OCI-M2 (cell line): ENCODE data around the gene CYP1B1.
"Not testable (repeated sequence)": the region's sequence is repeated elsewhere in the genome, so short reads cannot be mapped to it uniquely, and the experiment has no call there.

ENCODE experiments used
- DNase-seq: peaks from one replicate; lab custom pipeline; 2025; ENCODE audit not compliant: unreplicated experiment; lab: John Stamatoyannopoulos, UW

The CYP1B1 gene

DNA sequence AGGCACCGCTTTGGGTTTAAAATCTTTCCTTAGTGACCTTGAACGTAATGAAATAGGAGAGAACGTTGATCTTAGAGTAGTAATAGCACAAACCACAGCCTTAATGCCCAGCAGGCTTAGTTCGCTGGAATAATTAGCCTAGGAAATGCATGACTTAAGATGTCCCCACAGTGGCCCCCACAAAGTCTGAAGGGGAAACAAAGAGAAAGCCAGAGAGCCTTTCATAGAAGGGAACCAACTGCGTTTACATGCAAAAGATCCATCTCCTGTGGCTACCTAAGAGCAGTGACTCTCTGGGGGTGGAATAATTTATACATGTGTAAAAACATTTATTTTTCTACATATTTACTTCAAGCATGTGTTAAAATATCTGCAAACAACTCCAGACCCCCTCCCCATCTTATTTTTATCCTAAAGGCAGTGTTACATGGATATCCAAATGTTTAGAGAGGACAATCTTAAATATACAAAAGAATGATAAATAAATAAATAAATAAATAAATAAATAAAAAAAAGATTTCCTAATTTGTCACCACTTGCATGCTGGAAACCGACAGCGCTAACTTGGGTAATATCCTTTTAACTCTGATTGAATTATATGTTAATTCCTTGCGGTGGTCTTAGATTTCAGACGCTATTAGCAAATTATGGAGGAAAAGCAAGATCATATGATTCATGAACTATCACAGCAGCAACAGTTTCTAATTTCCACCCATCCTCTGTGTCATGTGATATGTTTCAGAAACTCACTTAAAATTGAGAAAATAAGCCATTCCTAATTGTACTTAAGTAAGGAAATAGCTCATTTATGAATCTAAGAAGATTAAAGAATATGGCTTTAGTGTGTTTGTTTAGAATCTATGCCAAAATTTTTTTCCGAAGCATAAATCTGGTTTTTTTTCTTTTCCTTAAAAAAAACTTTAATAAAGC is 23.4 kb upstream of the CYP1B1 start:
- no peak for DNase-seq

- DNase-seq, result no peak
These were observed 22.6 kb upstream of the CYP1B1 start for GRCh38 chr2:38098421-38099098.

DNA sequence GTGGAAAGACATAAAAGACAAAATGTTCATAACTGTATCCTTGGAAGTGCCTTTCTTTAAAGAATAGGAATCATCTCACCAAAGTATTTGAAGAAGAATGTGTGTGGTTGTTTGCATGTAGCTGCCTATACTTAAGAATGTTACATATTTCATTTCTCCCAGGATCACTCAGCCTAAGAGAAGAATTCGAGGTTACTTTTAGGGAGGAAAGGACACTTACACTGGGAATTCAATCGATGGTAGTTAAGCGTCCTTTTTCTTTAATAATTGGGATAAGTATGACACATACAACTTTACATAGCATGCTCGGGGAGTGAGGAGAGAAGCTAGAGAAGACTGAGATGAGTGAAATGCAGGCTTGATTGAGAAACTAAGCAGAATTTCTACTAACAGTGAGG is 22.0 kb upstream of the CYP1B1 start:
- DNase-seq, result no peak

DNA sequence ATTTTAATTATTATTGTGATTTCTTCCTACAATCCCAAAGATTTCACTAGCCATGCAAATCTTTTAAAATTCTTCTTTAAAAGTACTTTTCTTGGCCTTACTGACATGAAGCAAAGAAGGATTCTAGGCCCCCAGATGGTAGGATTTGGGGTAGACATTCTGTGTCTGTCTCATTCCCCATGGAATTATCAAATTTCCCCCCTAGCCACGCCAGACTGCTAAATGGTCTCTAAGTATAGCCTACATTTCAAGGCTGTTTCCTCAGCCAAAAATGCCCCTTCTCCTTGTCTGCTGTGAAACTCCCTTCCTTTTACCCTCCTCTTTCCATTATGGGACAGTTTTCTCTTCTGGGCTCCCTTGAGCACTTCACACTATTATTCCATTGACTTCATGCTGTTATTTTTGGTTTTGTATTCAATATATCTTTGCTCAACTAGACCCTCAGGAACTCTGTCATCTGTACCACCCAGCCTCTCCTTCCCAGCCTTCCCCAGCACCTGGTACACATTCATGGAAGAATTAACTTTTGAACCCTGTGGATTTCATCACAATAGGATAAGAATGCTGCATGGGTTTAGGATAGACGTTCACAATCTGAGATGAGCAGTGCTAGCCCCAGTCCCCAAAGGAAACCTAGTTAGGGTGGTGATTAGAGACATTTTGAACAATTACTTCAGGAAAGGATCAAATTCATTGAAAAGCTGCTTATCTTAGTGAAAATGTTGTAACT is 21.5 kb upstream of the CYP1B1 start:
- no peak for DNase-seq

- no peak for DNase-seq
These were observed 20.3 kb upstream of the CYP1B1 start for GRCh38 chr2:38095996-38096861.

- no peak for DNase-seq
These were observed 19.4 kb upstream of the CYP1B1 start for GRCh38 chr2:38095079-38095995.

DNA sequence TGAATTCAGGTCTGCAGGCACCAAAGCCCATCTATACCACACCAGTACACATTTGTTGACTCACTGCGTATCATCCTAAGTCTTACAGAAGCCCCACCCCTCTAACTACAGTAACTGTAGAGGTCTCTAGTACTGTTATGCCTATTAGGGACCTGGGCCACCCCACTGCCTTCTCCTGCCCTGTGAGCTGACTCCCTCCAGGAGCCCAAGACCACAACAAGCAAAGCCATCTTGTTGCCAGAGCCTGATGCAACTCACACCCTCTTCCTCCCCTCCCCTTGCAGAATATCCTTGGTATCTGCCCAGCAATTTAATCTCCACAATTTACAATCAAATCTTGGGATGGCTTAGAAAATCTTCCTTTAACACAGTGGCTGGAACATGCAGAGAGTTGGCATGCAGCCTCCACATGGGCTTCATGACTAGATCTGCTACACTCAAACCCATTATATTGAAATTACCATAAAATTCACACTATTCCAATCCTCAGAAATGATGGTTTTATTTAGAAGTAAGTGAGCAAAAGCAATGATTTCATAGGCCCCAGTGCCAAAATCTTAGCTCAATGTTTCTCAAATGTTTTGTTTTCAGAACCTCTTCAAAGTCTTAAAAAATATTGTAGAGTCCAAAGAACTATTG is 17.7 kb upstream of the CYP1B1 start:
- DNase-seq, result no peak

DNA sequence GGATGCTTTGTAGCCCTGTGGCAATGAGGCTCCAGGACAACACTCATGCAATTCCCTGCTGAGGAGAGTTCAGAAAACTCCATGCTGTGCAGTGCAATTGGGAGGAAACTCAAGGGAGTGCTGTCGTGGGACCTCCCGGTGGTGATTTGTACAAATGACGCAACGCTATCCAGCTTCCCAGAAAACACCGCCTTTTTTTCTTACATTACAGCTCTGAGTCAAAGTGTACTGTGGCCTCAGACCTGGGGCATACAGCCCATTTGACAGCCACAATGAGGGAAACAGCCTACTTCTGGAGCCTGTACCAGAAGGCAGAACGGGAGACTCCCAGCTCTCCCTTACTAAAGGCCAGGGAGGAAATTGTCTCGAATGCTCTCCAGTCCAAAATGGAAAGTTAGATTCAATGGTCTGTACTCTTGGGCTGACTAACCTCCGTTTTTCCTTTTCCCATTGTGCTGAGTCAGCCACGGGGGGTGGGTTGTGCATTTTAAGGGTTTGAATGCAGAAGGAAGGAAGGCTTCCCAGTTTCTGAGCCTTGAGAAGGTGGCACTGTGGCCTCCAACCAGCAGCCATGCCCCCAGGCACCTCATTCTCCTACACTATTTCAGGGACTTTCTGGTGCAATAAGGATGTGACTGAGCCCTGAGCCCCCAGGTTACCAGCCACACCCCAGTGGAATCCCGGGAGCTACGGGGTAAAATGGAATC is 16.4 kb upstream of the CYP1B1 start:
- no peak for DNase-seq

DNA sequence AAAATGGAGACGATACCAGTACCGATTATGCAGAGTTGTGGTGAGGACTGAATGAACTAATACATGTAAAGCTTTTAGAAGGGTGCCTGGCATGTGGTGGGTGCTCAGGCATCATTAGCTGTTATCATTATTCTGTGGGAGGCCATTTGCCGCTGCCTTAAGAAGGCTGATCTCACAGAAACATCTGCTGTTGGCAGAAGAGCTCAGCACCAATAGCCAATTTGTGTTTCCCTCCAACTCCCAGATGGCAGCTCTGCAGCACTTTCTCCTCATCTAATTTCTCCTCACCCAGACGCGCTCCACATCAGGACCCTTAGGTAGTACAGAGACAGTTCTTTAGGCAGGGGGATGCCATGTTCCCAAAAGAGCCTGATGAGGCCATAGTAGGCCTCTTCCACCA is 15.8 kb upstream of the CYP1B1 start:
- no peak for DNase-seq

DNA sequence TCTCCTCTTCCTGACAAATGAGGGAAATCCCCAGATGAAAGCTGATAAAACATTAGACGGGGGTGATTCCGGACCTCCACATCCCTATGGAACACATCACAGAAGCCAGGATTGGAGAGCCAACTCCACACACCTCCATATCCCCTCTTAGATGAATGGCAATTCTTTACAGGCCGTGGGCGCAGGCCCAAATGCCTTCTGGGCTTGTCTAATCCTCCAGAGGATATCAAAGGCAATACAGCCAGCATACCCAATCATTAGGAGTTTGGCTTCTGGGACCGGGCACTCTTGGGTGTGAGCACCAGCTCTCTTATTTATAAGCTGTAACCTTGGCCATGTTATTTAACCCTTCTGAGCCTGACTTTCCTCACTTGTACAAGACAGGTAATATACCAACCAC is 15.0 kb upstream of the CYP1B1 start:
- no peak for DNase-seq

DNA sequence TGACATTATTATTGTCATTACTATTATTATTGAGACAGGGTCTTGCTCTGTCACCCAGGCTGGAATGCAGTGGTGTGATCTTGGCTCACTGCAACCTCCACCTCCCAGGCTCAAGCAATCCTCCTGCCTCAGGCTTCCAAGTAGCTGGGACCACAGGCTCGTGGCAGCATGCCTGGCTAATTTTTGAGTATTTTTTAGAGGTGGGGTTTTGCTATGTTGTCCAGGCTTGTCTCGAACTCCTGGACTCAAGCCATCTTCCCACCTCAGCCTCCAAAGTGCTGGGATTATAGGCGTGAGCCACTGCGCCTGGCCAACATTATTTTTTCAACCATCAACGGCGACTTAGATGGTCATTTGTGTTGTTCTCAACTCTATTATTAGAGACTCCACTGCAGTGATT is 14.3 kb upstream of the CYP1B1 start:
- not testable (repeated sequence) for DNase-seq

DNA sequence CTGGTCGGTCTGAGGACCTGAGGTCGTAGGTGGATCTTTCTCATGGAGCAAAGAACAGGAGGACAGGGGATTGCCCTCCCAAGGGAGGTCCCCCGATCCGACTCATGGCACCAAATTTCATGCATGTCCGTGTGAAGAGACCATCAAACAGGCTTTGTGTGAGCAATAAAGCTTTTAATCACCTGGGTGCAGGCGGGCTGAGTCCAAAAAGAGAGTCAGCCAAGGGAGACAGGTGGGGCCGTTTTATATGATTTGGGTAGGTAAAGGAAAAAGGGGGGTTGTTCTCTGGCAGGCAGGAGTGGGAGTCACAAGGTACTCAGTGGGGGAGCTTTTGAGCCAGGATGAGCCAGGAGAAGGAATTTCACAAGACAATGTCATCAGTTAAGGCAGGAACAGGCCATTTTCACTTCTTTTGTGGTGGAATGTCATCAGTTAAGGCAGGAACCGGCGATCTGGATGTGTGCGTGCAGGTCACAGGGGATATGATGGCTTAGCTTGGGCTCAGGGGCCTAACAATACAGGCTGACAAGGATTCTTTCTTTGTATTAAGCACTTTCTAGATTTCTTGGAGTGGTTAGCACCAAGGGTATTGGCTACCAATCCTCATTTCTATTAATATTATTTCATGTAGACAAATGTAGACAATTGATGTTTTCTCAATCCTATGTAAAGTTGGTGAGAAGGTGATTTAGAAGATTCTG is 10.2 kb upstream of the CYP1B1 start:
- not testable (repeated sequence) for DNase-seq

GRCh38 chr2:38084556-38084955 is 8.6 kb upstream of the CYP1B1 start:
- not testable (repeated sequence) for DNase-seq

GRCh38 chr2:38082727-38083126 is 6.8 kb upstream of the CYP1B1 start:
- not testable (repeated sequence) for DNase-seq

GRCh38 chr2:38080346-38080745 is 4.4 kb upstream of the CYP1B1 start:
- DNase-seq, result no peak

- no peak for DNase-seq
These were observed 3.4 kb upstream of the CYP1B1 start for GRCh38 chr2:38079116-38080052.

DNA sequence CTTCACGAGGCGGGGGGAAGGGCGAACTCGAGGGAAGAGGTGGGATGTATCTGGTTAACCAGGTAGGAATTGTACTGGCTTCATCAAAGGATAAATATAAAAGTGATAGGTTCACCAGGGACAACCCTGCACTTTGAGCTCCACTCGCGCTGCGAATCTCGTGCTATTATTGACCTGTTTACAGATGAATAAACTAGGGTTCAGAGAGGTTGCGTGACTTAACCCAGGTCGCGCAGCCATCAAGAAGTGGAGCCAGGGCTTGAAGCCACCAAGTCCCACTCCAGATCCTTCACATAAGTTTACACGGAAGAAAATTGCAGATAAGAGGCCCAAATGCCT is 1.4 kb upstream of the CYP1B1 start:
- no peak for DNase-seq
